ENCODE measurements around the gene CCAR1. TPM values are rescaled to one million over a fixed set of nuclear protein-coding genes. Genes with fewer than 3 reads are reported as not detected.

CCAR1 gene
- total and polyA plus RNA-seq, 2 of the 13 experiments (the other 11 are each of a cell fraction or from before 2014, with no cell fraction given): 74.5 to 81.6 TPM

- DNase-seq (ENCODE audit: low spot score) (no peak), ATAC-seq (peak; percentile 59), FAIRE-seq (no peak)
- TF ChIP-seq WIZ (CRISPR knock-in tag; IDR thresholded peaks at IDR 0.05) (no peak), ARID4A (CRISPR knock-in tag; IDR thresholded peaks at IDR 0.05; ENCODE audit: borderline replicate concordance) (0 out of 2 replicates have a peak, but pooled peaks have one; percentile 45), RBFOX2 (IDR thresholded peaks at IDR 0.05; ENCODE audit: low read depth, low read length) (peak; percentile 4; the same call in 1 of the 2 replicates), ZFP91 (CRISPR knock-in tag; IDR thresholded peaks at IDR 0.05; ENCODE audit: borderline replicate concordance) (0 out of 2 replicates have a peak, but pooled peaks have one; percentile 43), ZNF878 (CRISPR knock-in tag; IDR thresholded peaks at IDR 0.05) (0 out of 2 replicates have a peak, but pooled peaks have one; percentile 60), CCDC6 (CRISPR knock-in tag; IDR thresholded peaks at IDR 0.05) (peak; percentile 73), ZKSCAN1 (IDR thresholded peaks at IDR 0.05; ENCODE audit: low read length) (no peak), UBTF (CRISPR knock-in tag; IDR thresholded peaks at IDR 0.05) (peak; percentile 75), SNAPC2 (CRISPR knock-in tag; IDR thresholded peaks at IDR 0.05) (0 out of 2 replicates have a peak, but pooled peaks have one; percentile 9), ATF5 (CRISPR knock-in tag; IDR thresholded peaks at IDR 0.05; ENCODE audit: low read depth) (0 out of 2 replicates have a peak, but pooled peaks have one; percentile 29), ZNF564 (CRISPR knock-in tag; IDR thresholded peaks at IDR 0.05) (peak; percentile 70; the same call in 1 of the 2 replicates), CHCHD3 (CRISPR knock-in tag; IDR thresholded peaks at IDR 0.05) (0 out of 2 replicates have a peak, but pooled peaks have one; percentile 2), ARHGAP35 (CRISPR knock-in tag; IDR thresholded peaks at IDR 0.05; ENCODE audit: borderline replicate concordance) (0 out of 2 replicates have a peak, but pooled peaks have one; percentile 3)
Observed at GRCh38 chr10:68721673-68722335, 765 bp downstream of the CCAR1 start.

More at GRCh38 chr10:68721673-68722335, 765 bp downstream of the CCAR1 start:
- Histone ChIP-seq H2AFZ (ENCODE audit: low read length) (no peak overlapping the region), H3K9me3 (ENCODE audit: low read length) (no peaks in the 10 kb centered on the region), H3K27ac (ENCODE audit: extremely low read length, insufficient read depth, low read length) (peak overlapping the region; percentile 94), H3K27me3 (ENCODE audit: control insufficient read depth in 1 of 2, insufficient read depth in 2 of 2, low read length in 2 of 2) (no peaks in the 10 kb centered on the region; a peak in 1 of 5 replicates), H3K4me1 (ENCODE audit: insufficient read depth, low read length) (peaks cover 8% of the 10 kb centered on the region), H4K20me1 (ENCODE audit: insufficient read depth, low read length) (no peaks in the 10 kb centered on the region), H3K4me3 (replicated peaks in 1 of 3; ENCODE audit: insufficient read depth in 1 of 3, low read depth in 2 of 3, low read length in 3 of 3) (peak overlapping the region; percentile 89 to 96 (median 93)), H3K4me2 (ENCODE audit: low read depth, low read length) (peak overlapping the region; percentile 80), H3K79me2 (ENCODE audit: insufficient read depth, low read length) (peaks cover 19% of the 10 kb centered on the region), H3K36me3 (replicated peaks in 1 of 2; ENCODE audit: control insufficient read depth in 1 of 2, insufficient read depth in 2 of 2, low read length in 2 of 2) (peaks cover 2 to 15% of the 10 kb centered on the region in 2 experiments; a peak in 3 of 5 replicates), H3K9ac (ENCODE audit: insufficient read depth, low read depth, low read length) (peak overlapping the region; percentile 91)
- intact Hi-C loops (cut with micrococcal nuclease; ENCODE audit: unreplicated experiment): loop anchor here (1.0 kb wide), 1 partner anchor 195 kb away; the partner anchor contains the start of gene SLC25A16
- ChIA-PET POLR2A (interaction anchor here (0.6 to 1.5 kb wide), 14 partner anchors 9 to 1511 kb away, joined by 3 to 9 read pairs (median 5); partner anchors contain the start of genes DDX21, DDX50, DNA2 and HNRNPH3), CTCF (ENCODE audit: low intra/inter-chr PET ratio, low total read pairs) (no interaction called here)
- in situ Hi-C loops (cut with HindIII; ENCODE audit: extremely low pct_ligation_motif_present, low pct_unique_long_range_greater_than_20kb): no loop called here
- WGBS (ENCODE audit: low lambda C conversion rate): under 1% methylated on average over 19 of the region's 27 CpGs
- BruUV-seq (replicated peaks): no TSS peak

All from HepG2 (cell line).